OCI-LY3 (cell line): Measurements from ENCODE around the gene PTGDR.

Source experiments
- H2AFZ ChIP-seq: fragments of 200-600, 300-600 bp; shearing (Covaris generic); 2 replicates; pipeline ENCODE4 v1.6.0; 2014; ENCODE audit warnings: antibody characterized with exemption, low read depth, low read length
- H3K27ac ChIP-seq: fragments of 200-600, 300-600 bp; sonication (generic); 2 replicates; pipeline ENCODE4 v1.5.1; 2014; ENCODE audit warnings: mild to moderate bottlenecking, low read length, moderate library complexity, mixed read lengths
- H3K27me3 ChIP-seq: fragments of 200-600, 300-600 bp; sonication (generic); 2 replicates; pipeline ENCODE4 v1.6.1; 2014; ENCODE audit warnings: low read depth, low read length, mixed read lengths
- H3K36me3 ChIP-seq: fragments of 200-600, 300-600 bp; sonication (generic); replicated peaks from 2 replicates; pipeline ENCODE3; 2014; ENCODE audit warnings: low read depth, low read length, mixed read lengths
- H3K4me1 ChIP-seq: fragments of 300-600, 200-600 bp; sonication (generic); 2 replicates; pipeline ENCODE4 v1.6.1; 2014; ENCODE audit warnings: low read length, mixed read lengths
- H3K4me2 ChIP-seq: fragments of 200-600, 300-600 bp; sonication (generic); 2 replicates; pipeline ENCODE4 v1.6.1; 2014; ENCODE audit warnings: low read length, mixed read lengths
- H3K4me3 ChIP-seq: fragments of 300-600, 200-600 bp; sonication (generic); 2 replicates; pipeline ENCODE4 v1.5.1; 2014; ENCODE audit warnings: antibody characterized with exemption, mild to moderate bottlenecking, low read length, moderate library complexity
- H3K79me2 ChIP-seq: fragments of 300-600, 200-600 bp; shearing (Covaris generic); 2 replicates; pipeline ENCODE4 v1.6.1; 2014; ENCODE audit warnings: mild to moderate bottlenecking, low read length, mixed read lengths
- H3K9ac ChIP-seq: fragments of 300-600, 200-600 bp; shearing (Covaris generic); 2 replicates; pipeline ENCODE4 v1.6.0; 2014; ENCODE audit warnings: mild to moderate bottlenecking, low read length, moderate library complexity
- H3K9me3 ChIP-seq: fragments of 200-600, 300-600 bp; shearing (Covaris generic); 2 replicates; pipeline ENCODE4 v1.6.1; 2014; ENCODE audit warnings: low read length, mixed read lengths; ENCODE audit not compliant: insufficient read depth
- H4K20me1 ChIP-seq: fragments of 200-600, 300-600 bp; sonication (generic); 2 replicates; pipeline ENCODE4 v1.6.1; 2016; ENCODE audit warnings: low read length, mixed read lengths; ENCODE audit not compliant: insufficient read depth
- CTCF ChIP-seq: fragments of 200-600, 300-600 bp; sonication (generic); IDR thresholded peaks from 2 replicates; pipeline ENCODE4 v1.5.1; 2014; ENCODE audit warnings: antibody characterized with exemption, low read length, low read depth
- EZH2phosphoT487 ChIP-seq: fragments of 200-600 bp; shearing (Covaris generic); IDR thresholded peaks from 2 replicates; pipeline ENCODE4 v1.6.1; 2018; ENCODE audit warnings: antibody characterized with exemption, mixed run types, low read depth

The PTGDR gene

GRCh38 chr14:52262600-52262999 is 4.9 kb upstream of the PTGDR start:
- peak overlapping the region; percentile 2; the same call in 1 of the 2 replicates for H3K4me3 ChIP-seq
- peak overlapping the region; percentile 54 for H3K27ac ChIP-seq
- no peaks in the 10 kb centered on the region for H4K20me1 ChIP-seq
- no peaks in the 10 kb centered on the region for H3K27me3 ChIP-seq
- H3K36me3 ChIP-seq = no peaks in the 10 kb centered on the region
- peaks cover 2% of the 10 kb centered on the region; the same call in 1 of the 2 replicates for H3K79me2 ChIP-seq
- H3K9me3 ChIP-seq = no peaks in the 10 kb centered on the region
- peaks cover 41% of the 10 kb centered on the region for H3K4me1 ChIP-seq
- H3K9ac ChIP-seq = peak overlapping the region; percentile 34
- peak overlapping the region; percentile 58 for H3K4me2 ChIP-seq
- TF ChIP-seq EZH2phosphoT487 = no peak
- 0 out of 2 replicates have a peak overlapping the region, but pooled peaks have one; percentile 37 for H2AFZ ChIP-seq

GRCh38 chr14:52263190-52263589 is 4.3 kb upstream of the PTGDR start:
- Histone ChIP-seq H3K79me2 (peaks cover 8% of the 10 kb centered on the region; the same call in 1 of the 2 replicates), H3K27ac (no peak overlapping the region), H3K4me3 (peak overlapping the region; percentile 2; the same call in 1 of the 2 replicates), H3K4me2 (peak overlapping the region; percentile 58; the same call in 1 of the 2 replicates), H3K36me3 (no peaks in the 10 kb centered on the region), H3K9ac (no peak overlapping the region), H3K27me3 (no peaks in the 10 kb centered on the region), H2AFZ (no peak overlapping the region), H4K20me1 (no peaks in the 10 kb centered on the region), H3K9me3 (no peaks in the 10 kb centered on the region), H3K4me1 (peaks cover 39% of the 10 kb centered on the region)
- TF ChIP-seq EZH2phosphoT487 = no peak

- no peak overlapping the region for H3K27ac ChIP-seq
- H4K20me1 ChIP-seq = no peaks in the 10 kb centered on the region
Measured at GRCh38 chr14:52265253-52265652, 2.2 kb upstream of the PTGDR start.

GRCh38 chr14:52266179-52266578 is 1.3 kb upstream of the PTGDR start:
- Histone ChIP-seq H3K4me3 (no peak overlapping the region), H3K9ac (no peak overlapping the region), H3K4me1 (peaks cover 38% of the 10 kb centered on the region), H3K9me3 (no peaks in the 10 kb centered on the region), H4K20me1 (no peaks in the 10 kb centered on the region), H3K36me3 (no peaks in the 10 kb centered on the region), H3K79me2 (peaks cover 38% of the 10 kb centered on the region), H2AFZ (no peak overlapping the region), H3K27ac (no peak overlapping the region), H3K27me3 (no peaks in the 10 kb centered on the region), H3K4me2 (no peak overlapping the region)
- TF ChIP-seq EZH2phosphoT487 = no peak
- TF ChIP-seq CTCF = no peak

More at GRCh38 chr14:52265253-52265652, 2.2 kb upstream of the PTGDR start:
- Histone ChIP-seq H3K4me3 (no peak overlapping the region), H3K4me2 (no peak overlapping the region), H3K36me3 (no peaks in the 10 kb centered on the region), H3K9ac (no peak overlapping the region), H3K27me3 (no peaks in the 10 kb centered on the region), H3K4me1 (peaks cover 30% of the 10 kb centered on the region), H3K79me2 (peaks cover 29% of the 10 kb centered on the region), H2AFZ (no peak overlapping the region), H3K9me3 (no peaks in the 10 kb centered on the region)
- TF ChIP-seq CTCF (no peak), EZH2phosphoT487 (no peak)

- Histone ChIP-seq H3K9me3 (no peaks in the 10 kb centered on the region), H3K4me2 (peak overlapping the region; percentile 84), H2AFZ (no peak overlapping the region), H3K27ac (no peak overlapping the region; the same call in 1 of the 2 replicates), H4K20me1 (no peaks in the 10 kb centered on the region), H3K36me3 (no peaks in the 10 kb centered on the region), H3K4me3 (peak overlapping the region; percentile 88), H3K4me1 (peaks cover 44% of the 10 kb centered on the region), H3K9ac (peak overlapping the region; percentile 87), H3K79me2 (peaks cover 44% of the 10 kb centered on the region), H3K27me3 (no peaks in the 10 kb centered on the region)
- no peak for TF ChIP-seq CTCF
Measured at GRCh38 chr14:52266782-52267181, 716 bp upstream of the PTGDR start.
